GM18868 (cell line): ENCODE data around the gene EML4.

Source experiments
- ATAC-seq: cut with Tn5 transposase; IDR thresholded peaks from one replicate; pipeline ENCODE4 v1.9.1; 2021; ENCODE audit warnings: mild to moderate bottlenecking, moderate library complexity; ENCODE audit not compliant: unreplicated experiment

The EML4 gene

DNA sequence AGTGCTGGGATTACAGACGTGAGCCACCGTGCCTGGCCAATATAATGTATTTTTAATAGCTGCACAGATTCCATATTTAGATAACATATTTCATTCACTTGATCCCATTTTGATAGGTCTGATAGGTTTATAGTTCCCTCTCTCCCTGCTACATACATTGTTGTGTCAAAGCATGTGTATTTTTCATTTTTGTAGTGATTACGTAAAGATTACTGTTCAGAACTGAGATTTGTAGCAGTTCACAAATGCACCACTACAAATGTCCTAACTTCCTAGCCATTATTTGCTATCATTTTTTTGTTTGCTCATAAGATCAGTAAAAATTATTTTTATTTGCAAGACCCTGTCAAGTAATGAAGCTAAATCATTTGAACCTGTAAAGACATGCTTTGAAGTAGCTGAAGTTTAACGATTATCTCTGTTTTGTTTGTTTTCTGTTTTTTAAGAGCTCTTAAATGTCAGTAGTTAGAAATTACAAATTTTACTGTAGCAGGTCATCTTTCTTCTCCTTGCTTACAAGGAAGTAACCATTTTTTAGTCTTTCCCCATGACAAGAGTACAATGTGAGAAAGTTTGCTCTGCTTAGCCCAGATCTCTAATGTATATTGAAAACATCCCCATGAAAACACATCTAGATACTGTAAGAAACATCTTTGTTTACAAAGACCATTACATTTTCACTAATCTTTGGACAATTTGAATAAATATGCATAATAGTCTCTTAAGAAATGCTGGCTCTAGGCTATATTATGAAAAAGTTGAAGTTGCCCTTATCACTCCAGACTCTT is 54.1 kb downstream of the EML4 start:
- ATAC-seq: peak; percentile 40

GRCh38 chr2:42223855-42224268 is 54.7 kb downstream of the EML4 start:
- ATAC-seq: peak; percentile 49

DNA sequence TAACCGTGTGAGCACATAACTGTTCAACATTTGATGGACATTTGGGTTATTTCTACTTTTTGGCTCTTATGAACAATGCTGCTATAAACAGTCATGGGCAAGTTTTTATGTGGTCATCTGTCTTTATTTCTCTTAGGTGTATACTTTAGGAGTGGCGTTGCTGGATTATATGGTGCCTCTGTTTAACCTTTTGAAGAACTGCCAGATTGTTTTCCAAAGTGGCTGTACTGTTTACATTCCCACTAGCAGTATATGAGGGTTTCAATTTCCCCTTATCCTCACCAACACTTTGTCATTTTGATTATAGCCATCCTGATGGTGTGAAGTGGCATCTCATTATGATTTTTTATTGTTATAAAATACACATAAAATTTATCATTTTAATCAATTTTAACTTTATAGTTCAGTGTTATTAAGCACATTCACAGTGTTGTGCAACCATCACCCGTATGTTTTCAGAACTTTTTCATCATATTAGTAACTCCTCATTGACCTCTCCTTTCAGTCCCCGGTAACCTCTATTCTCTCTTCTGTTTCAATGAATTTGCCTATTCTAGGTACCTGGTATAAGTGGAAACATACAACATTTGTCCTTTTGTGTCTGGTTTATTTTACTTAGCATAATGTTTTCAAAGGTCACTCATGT is 55.4 kb downstream of the EML4 start:
- no peak for ATAC-seq

DNA sequence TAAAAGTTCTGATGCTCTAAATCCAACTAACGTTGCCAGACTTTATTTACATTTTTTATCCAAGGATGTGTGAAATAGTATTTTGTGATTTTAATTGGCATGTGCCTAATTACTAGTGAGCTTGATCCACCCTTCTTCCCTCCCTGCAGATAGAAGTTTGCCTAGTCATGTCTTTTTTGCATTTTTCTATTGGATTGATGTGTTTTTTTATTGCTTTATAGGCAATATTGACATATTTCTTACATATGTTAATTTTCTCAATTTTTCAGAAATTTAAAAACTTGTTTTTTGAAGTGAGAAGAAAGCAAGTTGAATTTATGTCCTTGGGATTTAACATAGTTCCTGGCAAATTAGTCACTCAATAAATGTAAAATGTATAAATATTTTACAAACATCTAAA is 56.4 kb downstream of the EML4 start:
- ATAC-seq: no peak

- ATAC-seq: no peak
These were observed 58.3 kb downstream of the EML4 start for GRCh38 chr2:42227491-42227890.

GRCh38 chr2:42228101-42228500 is 58.9 kb downstream of the EML4 start:
- no peak for ATAC-seq

- no peak for ATAC-seq
These were observed 60.8 kb downstream of the EML4 start for GRCh38 chr2:42229949-42230348.

DNA sequence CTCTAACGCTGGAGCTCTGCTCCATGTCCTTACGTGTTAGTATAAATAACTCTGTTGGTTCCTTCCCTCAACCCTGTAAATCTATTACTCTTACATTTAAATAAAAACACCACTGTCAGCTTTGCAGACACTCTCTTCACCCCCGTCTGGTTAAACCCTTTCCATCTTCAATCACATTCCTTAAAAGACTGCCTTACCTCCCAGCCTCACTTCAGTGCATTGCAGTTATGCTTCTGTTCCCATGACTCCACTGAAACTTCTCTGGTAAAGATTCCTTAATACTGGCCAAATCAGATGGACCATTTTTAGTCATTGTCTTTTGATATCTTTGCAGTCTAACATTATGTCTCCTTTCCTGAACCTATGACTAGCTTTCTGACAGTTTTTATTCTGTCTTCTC is 61.7 kb downstream of the EML4 start:
- no peak for ATAC-seq

GRCh38 chr2:42232024-42232423 is 62.9 kb downstream of the EML4 start:
- no peak for ATAC-seq

DNA sequence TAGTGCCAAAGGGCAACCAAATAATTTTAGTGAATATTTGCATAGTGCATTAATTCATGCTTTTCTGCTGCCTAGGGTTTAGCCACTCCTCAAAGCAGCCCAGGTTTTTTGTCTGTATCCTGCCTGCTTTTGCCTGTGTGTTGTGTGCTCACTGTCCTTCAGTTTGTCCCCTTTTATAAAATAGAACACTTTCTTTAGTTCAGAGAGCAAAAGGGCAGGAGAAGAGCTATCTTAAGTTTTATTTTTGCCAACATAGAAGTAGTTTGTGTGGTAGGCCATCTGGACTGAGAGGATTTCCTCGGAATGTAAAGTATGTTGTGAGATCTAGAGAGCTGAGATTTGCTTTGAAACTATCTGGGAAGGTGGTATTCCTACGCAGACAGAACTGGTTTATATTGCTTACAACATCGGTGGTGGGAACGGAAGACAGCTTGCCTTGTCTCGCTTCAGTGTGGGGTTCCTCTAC is 64.9 kb downstream of the EML4 start:
- ATAC-seq: no peak

GRCh38 chr2:42236911-42237310 is 67.8 kb downstream of the EML4 start:
- ATAC-seq: no peak

DNA sequence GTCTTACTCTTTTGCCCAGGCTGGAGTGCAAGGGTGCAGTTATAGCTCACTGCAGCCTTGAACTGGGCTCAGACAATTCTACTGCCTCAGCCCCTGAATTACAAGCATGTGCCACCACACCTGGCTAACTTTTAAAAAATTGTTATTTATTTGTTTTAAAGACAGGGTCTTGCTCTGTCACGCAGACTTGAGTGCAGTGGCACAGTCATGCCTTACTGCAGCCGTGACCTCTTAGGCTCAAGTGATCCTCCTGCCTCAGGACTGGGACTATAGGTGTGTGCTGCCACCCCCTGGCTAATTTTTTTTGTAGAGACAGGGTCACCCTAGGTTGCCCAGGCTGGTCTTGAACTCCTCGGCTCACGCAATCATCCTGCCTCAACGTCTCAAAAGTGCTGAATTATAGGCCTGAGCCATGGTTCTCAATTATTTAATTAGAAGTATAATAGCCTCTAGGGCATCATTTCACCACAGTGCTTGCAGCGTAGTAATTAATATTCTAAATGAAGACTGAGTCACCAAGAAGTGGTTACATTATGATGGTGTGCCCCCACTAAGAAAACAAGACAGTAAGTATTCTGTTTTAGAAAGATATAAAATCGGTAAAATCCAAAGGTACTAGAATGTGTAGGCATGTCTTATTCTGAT is 69.6 kb downstream of the EML4 start:
- ATAC-seq: peak; percentile 69

- no peak for ATAC-seq
These were observed 70.1 kb downstream of the EML4 start for GRCh38 chr2:42239289-42239661.

- ATAC-seq: no peak
These were observed 70.7 kb downstream of the EML4 start for GRCh38 chr2:42239811-42240210.

- ATAC-seq: no peak
These were observed 72.4 kb downstream of the EML4 start for GRCh38 chr2:42241517-42241916.

DNA sequence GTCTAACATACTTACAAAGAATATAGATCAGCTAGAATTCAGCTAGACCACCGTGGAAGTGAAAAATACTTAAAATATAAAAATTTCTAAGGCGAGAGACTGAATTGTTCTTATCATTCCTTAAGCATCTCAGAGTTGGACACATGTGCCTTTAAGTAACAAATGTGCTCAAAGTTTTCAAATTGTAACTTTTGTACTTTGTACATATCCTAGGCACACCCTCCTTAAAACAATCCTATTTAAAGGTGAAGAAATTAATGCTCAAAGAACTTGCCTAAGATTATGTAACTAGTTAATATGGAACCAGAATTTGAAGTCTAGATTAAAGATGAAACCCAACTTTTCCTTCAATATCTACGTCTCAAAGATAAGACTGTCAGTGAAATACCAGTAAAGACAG is 74.1 kb downstream of the EML4 start:
- no peak for ATAC-seq

DNA sequence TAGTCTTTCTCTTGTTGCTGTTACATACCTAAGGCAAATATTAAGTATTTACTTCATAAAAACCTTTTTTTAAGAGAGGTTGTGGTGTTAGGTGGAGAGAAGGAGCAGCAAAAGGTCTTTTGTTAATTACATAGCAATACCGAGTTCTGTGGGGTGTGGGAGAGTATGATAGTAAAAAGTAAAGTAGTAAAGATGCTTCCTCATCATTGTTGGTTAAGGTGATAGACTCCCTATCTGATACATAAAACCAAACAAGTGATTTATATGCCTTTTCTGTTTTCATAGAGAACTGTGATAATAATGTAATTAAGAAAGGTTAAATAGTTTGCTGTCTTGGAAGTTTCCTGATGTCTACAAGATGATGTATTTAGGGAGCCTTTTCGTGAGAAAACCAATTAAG is 75.4 kb downstream of the EML4 start:
- no peak for ATAC-seq

GRCh38 chr2:42245396-42245795 is 76.2 kb downstream of the EML4 start:
- no peak for ATAC-seq

DNA sequence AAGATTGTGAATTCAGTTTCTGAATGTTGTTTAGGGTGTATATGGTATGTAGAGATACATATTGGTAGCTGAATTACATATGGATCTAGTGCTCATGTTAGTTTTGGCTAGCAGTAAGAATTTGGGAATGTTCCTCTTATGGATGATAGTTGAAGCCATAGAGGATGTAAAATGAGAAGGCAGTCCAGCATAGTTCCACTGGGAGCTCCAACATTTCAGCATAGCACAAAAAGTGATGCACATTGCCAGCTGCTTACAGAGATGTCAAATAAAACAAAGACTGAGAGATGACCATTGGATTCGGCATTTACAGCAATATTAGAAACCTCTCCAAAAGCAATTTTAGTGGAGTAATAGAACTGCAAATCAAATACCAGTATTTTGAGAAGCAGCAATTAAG is 77.4 kb downstream of the EML4 start:
- ATAC-seq: no peak

DNA sequence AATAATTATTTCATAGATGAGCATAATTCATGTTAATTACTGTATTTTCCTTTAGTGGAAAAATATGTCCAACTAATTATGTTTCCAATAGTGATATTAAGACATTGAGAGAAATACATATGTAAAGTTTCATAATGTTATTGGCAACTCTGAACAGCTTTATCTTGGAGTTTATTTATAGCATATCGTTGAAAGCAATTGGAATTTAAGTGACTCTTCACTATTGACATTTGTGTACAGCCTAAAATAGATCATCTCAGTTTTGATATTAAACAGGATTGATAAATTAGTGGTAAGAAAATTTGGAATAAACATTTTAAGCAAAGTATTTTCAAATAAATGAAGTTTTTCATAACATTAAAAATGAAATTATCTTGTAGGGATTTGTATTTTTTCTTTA is 79.7 kb downstream of the EML4 start:
- ATAC-seq: no peak

DNA sequence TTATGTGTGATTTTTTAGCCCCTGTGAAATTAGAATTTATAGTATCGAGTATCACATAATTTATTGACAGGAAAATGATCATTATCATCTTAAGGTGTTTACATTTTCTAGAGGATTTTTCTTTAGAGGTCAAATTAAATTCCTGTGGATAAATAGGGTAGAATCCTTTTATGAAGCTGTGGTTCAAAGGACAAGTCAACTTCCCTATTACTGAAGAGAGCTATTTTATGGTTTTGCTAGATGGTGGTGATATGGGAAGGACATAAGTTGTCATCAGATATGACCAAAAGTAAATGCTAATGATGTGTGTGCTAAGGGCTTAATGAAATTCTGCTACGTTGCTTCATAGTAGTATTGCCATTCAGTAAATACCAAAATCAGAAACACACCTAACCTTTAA is 80.1 kb downstream of the EML4 start:
- no peak for ATAC-seq

DNA sequence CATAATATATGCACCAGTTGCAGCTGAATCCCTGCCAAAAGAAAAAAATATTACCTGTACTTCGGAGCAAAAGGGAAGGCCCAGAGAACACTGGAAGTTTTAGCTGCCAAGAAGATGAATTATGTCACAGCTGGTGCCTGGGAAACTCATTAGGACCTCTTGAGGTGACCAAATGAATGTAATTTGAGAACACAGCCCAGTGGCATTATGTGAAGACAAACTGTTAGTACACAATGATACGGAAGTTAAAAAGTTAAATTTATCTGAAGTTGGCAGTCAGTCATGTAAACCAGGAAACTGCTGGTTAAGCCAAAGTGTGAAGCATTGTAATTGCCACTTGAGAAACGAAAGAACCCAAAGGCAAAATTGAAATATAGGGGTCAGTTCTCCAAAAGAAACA is 80.7 kb downstream of the EML4 start:
- ATAC-seq: no peak
